ENCODE data around the gene LRBA. TPM values are rescaled to one million over a fixed set of nuclear protein-coding genes. Genes with fewer than 3 reads are reported as not detected.

LRBA gene
- polyA plus RNA-seq, 1 of the 3 experiments (the other 2 are of a cell fraction) = 11.4 TPM

DNA sequence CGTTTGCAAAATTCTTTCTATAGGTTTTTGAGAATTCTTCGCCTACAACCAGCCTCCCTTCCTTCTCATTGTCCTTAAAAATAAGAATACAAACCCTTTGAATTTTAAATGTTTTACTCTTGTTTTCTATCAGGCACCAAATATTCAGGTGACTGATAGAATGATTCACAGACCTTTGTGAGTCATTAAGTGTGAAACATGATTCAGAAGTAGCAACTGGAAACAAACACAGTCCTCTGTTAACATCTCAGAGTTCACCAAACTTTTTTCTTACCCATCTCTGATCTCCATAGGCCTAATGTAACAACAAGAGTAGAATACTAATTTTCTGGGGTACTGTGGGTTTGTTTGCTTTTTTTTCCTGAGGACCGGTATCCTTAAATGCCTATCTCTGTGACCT, 496.5 kb downstream of the LRBA start:
- TF ChIP-seq, protein P1, sequence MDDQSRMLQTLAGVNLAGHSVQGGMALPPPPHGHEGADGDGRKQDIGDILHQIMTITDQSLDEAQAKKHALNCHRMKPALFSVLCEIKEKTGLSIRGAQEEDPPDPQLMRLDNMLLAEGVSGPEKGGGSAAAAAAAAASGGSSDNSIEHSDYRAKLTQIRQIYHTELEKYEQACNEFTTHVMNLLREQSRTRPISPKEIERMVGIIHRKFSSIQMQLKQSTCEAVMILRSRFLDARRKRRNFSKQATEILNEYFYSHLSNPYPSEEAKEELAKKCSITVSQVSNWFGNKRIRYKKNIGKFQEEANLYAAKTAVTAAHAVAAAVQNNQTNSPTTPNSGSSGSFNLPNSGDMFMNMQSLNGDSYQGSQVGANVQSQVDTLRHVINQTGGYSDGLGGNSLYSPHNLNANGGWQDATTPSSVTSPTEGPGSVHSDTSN (IDR thresholded peaks at IDR 0.05) = 0 out of 2 replicates have a peak, but pooled peaks have one; percentile 8
- TF ChIP-seq EZH2phosphoT487 (IDR thresholded peaks at IDR 0.05; ENCODE audit: borderline replicate concordance, low read depth) (no peak), JUND (IDR thresholded peaks at IDR 0.05) (peak; percentile 55; the same call in 1 of the 2 replicates), FOSL2 (IDR thresholded peaks at IDR 0.05; ENCODE audit: borderline replicate concordance, low read depth) (peak; percentile 88)
- no peaks in the 10 kb centered on the region for H4K20me1 ChIP-seq (ENCODE audit: insufficient read depth)
- H3K4me1 ChIP-seq (ENCODE audit: control insufficient read depth in 1 of 2, insufficient read depth in 2 of 2, low read depth in 1 of 2, low read length in 1 of 2) = no peaks in the 10 kb centered on the region
- POLR2A ChIA-PET = no interaction called here
- no peaks in the 10 kb centered on the region for H3K36me3 ChIP-seq (replicated peaks in 1 of 2; ENCODE audit: control insufficient read depth in 1 of 2, insufficient read depth in 2 of 2, low read length in 1 of 2)
- no peaks in the 10 kb centered on the region for H3K27me3 ChIP-seq (ENCODE audit: insufficient read depth)
- H3K79me2 ChIP-seq (ENCODE audit: insufficient read depth) = no peaks in the 10 kb centered on the region
- H2AFZ ChIP-seq (ENCODE audit: low read depth) = no peak overlapping the region
- DNase-seq = no peak
- no peak overlapping the region for H3K4me2 ChIP-seq
- CTCF ChIA-PET = no interaction called here
- no peak overlapping the region for H3K4me3 ChIP-seq (ENCODE audit: low read depth in 2 of 2, low read length in 1 of 2)
- no peaks in the 10 kb centered on the region for H3K9me2 ChIP-seq
- no peaks in the 10 kb centered on the region for H3K9me3 ChIP-seq
- peaks cover 3% of the 10 kb centered on the region for H3F3A ChIP-seq (replicated peaks; ENCODE audit: insufficient read depth)
- 65% methylated on average over 3 of the region's 3 CpGs for WGBS (ENCODE audit: low lambda C conversion rate)
- no peak overlapping the region for H3K9ac ChIP-seq
- no peak overlapping the region; a peak in 1 of 4 replicates for H3K27ac ChIP-seq (ENCODE audit: low read depth in 2 of 2, low read length in 1 of 2)

DNA sequence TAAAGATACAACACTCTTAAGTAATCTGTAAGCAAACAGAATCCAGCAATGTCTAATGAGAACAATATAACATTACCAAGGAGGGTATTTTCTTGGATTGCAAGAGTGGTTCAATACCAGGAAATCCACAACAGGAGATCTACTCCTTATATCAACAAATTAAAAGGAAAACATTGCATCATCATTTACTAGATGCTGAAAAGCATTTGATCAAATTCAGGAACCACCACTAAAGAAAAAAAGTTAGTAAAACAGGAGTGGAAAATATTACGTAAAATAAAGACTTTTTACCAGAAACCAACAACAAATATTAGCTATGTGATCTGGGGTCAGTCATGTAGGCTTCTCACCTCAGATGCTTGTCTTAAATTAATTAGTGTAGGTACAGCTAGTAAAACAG, 499.9 kb downstream of the LRBA start:
- H3K9me2 ChIP-seq = no peaks in the 10 kb centered on the region
- TF ChIP-seq, protein P2, sequence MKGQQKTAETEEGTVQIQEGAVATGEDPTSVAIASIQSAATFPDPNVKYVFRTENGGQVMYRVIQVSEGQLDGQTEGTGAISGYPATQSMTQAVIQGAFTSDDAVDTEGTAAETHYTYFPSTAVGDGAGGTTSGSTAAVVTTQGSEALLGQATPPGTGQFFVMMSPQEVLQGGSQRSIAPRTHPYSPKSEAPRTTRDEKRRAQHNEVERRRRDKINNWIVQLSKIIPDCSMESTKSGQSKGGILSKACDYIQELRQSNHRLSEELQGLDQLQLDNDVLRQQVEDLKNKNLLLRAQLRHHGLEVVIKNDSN (IDR thresholded peaks at IDR 0.05; ENCODE audit: borderline replicate concordance, low read depth) = no peak
- TF ChIP-seq YY1 (IDR thresholded peaks at IDR 0.05; ENCODE audit: low read depth) = no peak
- no peak for TF ChIP-seq RFX5 (IDR thresholded peaks at IDR 0.05; ENCODE audit: low read length)
- no peak for TF ChIP-seq EZH2phosphoT487 (IDR thresholded peaks at IDR 0.05; ENCODE audit: borderline replicate concordance, low read depth)
- no peak for TF ChIP-seq RXRA (IDR thresholded peaks at IDR 0.05; ENCODE audit: borderline replicate concordance, low read depth)
- TF ChIP-seq EP300 (IDR thresholded peaks at IDR 0.05; ENCODE audit: borderline replicate concordance in 1 of 2, low read depth in 1 of 2, low read length in 1 of 2) = no peak
- TF ChIP-seq, protein P3, sequence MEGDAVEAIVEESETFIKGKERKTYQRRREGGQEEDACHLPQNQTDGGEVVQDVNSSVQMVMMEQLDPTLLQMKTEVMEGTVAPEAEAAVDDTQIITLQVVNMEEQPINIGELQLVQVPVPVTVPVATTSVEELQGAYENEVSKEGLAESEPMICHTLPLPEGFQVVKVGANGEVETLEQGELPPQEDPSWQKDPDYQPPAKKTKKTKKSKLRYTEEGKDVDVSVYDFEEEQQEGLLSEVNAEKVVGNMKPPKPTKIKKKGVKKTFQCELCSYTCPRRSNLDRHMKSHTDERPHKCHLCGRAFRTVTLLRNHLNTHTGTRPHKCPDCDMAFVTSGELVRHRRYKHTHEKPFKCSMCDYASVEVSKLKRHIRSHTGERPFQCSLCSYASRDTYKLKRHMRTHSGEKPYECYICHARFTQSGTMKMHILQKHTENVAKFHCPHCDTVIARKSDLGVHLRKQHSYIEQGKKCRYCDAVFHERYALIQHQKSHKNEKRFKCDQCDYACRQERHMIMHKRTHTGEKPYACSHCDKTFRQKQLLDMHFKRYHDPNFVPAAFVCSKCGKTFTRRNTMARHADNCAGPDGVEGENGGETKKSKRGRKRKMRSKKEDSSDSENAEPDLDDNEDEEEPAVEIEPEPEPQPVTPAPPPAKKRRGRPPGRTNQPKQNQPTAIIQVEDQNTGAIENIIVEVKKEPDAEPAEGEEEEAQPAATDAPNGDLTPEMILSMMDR (IDR thresholded peaks at IDR 0.05) = no peak
- no peak for TF ChIP-seq TCF12 (IDR thresholded peaks at IDR 0.05)
- TF ChIP-seq, protein P1 (IDR thresholded peaks at IDR 0.05) = no peak
- TF ChIP-seq GATA2 (CRISPR knock-in tag; IDR thresholded peaks at IDR 0.05) = no peak
- no peaks in the 10 kb centered on the region for H3K27me3 ChIP-seq (ENCODE audit: insufficient read depth)
- no peak overlapping the region for H3K9ac ChIP-seq
- H3K4me2 ChIP-seq = no peak overlapping the region
- H3K9me3 ChIP-seq = no peaks in the 10 kb centered on the region
- WGBS (ENCODE audit: low lambda C conversion rate) = 100% methylated on average over 1 of the region's 1 CpG
- no peaks in the 10 kb centered on the region for H3K36me3 ChIP-seq (replicated peaks in 1 of 2; ENCODE audit: control insufficient read depth in 1 of 2, insufficient read depth in 2 of 2, low read length in 1 of 2)
- no peak overlapping the region for H2AFZ ChIP-seq (ENCODE audit: low read depth)
- ChIA-PET POLR2A (no interaction called here), CTCF (interaction anchor here (1.2 kb wide), 1 partner anchor 8 kb away, joined by 3 read pairs; no protein-coding TSS in a partner anchor)
- no peak overlapping the region for H3K27ac ChIP-seq (ENCODE audit: low read depth in 2 of 2, low read length in 1 of 2)
- no peaks in the 10 kb centered on the region for H3K4me1 ChIP-seq (ENCODE audit: control insufficient read depth in 1 of 2, insufficient read depth in 2 of 2, low read depth in 1 of 2, low read length in 1 of 2)
- H3F3A ChIP-seq (replicated peaks; ENCODE audit: insufficient read depth) = peaks cover 7% of the 10 kb centered on the region
- H3K4me3 ChIP-seq (ENCODE audit: low read depth in 2 of 2, low read length in 1 of 2) = no peak overlapping the region
- no peaks in the 10 kb centered on the region for H4K20me1 ChIP-seq (ENCODE audit: insufficient read depth)
- no peak for DNase-seq
- no peaks in the 10 kb centered on the region for H3K79me2 ChIP-seq (ENCODE audit: insufficient read depth)

Data from SK-N-SH (cell line).